Right lobe of liver (tissue), 6 donors: Measurements from ENCODE around the gene UNC79. TPM values are rescaled to one million over a fixed set of nuclear protein-coding genes. Genes with fewer than 3 reads are reported as not detected.

Experiments used
- ATAC-seq, 4 donors: fragments of 200-7000 bp; cut with Tn5 transposase; one replicate each; pipeline ENCODE4 v1.9.1; 2020; ENCODE audit warnings: mild to moderate bottlenecking in 4 of 4, moderate library complexity in 4 of 4
- DNase-seq, 3 donors: peaks; one replicate each; pipeline ENCODE4 v3.0.0-alpha.2; 2020
- H3K27ac ChIP-seq, 3 donors: fragments of 200-600 bp; one replicate each; pipeline ENCODE4 v1.8.0; 2022
- H3K27me3 ChIP-seq, 2 donors: fragments of 200-600 bp; one replicate each; pipeline ENCODE4 v1.8.0; 2022
- H3K36me3 ChIP-seq, 4 donors: fragments of 200-600 bp; sonication (generic) in 1 of 4; one replicate each; pipeline versions ENCODE4 v1.5.1 to v1.8.0; 2017 to 2022; ENCODE audit warnings: control low read depth in 1 of 4
- H3K4me1 ChIP-seq, 4 donors: fragments of 200-600 bp; sonication (generic) in 1 of 4; one replicate each; pipeline versions ENCODE4 v1.5.1 to v1.8.0; 2017 to 2022; ENCODE audit warnings: control low read depth in 1 of 4
- H3K4me3 ChIP-seq, 3 donors: fragments of 200-600 bp; one replicate each; pipeline ENCODE4 v1.8.0; 2022
- H3K9me3 ChIP-seq, 4 donors: fragments of 200-600 bp; sonication (generic) in 1 of 4; one replicate each; pipeline versions ENCODE4 v1.5.1 to v1.8.0; 2017 to 2022; ENCODE audit warnings: control low read depth in 1 of 4
- CTCF ChIP-seq, 4 donors: fragments of 200-600 bp in 3 of 4; fragments of 450-650 bp in 1 of 4; IDR thresholded peaks; one replicate each; pipeline versions ENCODE4 v1.5.1 to v1.8.0; 2016 to 2022; ENCODE audit warnings: antibody characterized with exemption in 4 of 4, mild to moderate bottlenecking in 2 of 4
- POLR2A ChIP-seq: fragments of 450-650 bp; IDR thresholded peaks from one replicate; pipeline ENCODE4 v1.6.1; 2017; ENCODE audit warnings: antibody characterized with exemption, mild to moderate bottlenecking
- WGBS: methylation state at CpG from one replicate; pipeline ENCODE4 v1.1.6; 2018; ENCODE audit warnings: low coverage, low lambda C conversion rate; ENCODE audit not compliant: insufficient coverage; ENCODE audit errors: missing lambda C conversion rate; 5-methylcytosine and 5-hydroxymethylcytosine counted together
- intact Hi-C, 2 donors: fragments of 100-400 bp; cut with DNase I; formaldehyde crosslinking; loops; one replicate each; pipeline versions ENCODE4 v1.11.2 to v1.14.1; 2022
- total RNA-seq, 6 experiments: library from RNA; depleted of rRNA in 2 of 6; stranded (reverse); fragments of >200 nt in 2 of 6; fragmentation: NEBNext Ultra II Directional in 3 of 6; extraction: Animal tissue kit (Norgen Biotek cat#: 25700) in 3 of 6; gene quantifications; one replicate each; pipeline versions ENCODE4 v1.1.0 to v1.2.4, GENCODE V29; 2016 to 2023
- donor health status: DM: no; HTN: yes; CAD: no.
- donor health status: DM: no; HTN: no; CAD: no.
- donor health status: DM: no; HTN: no; CAD: no.
- donor health status: DM: no; HTN: yes; CAD: no.
- donor health status: DM: no; HTN: yes; CAD: no.

UNC79 gene
- total RNA-seq, 6 experiments from 2014 or later, result 0.04 to 0.10 (median 0.07) TPM; not detected in 2

- TF ChIP-seq POLR2A, result no peak
- no peak for TF ChIP-seq CTCF (IDR thresholded peaks at IDR 0.05)
- Histone ChIP-seq H3K4me3 (no peak overlapping the region), H3K9me3 (no peaks in the 10 kb centered on the region), H3K27me3 (no peaks in the 10 kb centered on the region), H3K36me3 (no peaks in the 10 kb centered on the region), H3K4me1 (no peaks in the 10 kb centered on the region), H3K27ac (no peak overlapping the region)
- WGBS, result 91% methylated on average over 1 of the region's 1 CpG
- intact Hi-C loops, result no loop called here
- no peak for ATAC-seq
- DNase-seq, result no peak
These were observed 100.9 kb downstream of the UNC79 start for GRCh38 chr14:93531644-93532043.

DNA sequence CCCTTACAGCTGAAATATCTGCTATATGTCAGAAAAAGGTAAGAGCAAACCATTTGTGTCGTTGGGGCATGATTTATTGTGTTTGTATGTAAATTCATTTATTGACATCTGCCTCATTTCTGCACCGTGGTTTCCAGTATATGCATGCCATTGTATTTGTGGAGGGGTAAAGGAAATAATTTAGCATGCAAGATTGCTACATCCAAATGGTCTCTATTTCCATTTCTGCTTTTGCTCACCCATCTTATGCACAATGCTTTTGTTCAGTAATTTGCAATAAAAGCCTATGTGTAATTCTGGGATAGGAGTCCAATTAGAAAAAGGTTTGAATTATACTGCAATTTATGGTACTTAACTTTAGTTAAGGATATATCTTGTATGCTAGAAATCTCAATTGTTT, 101.8 kb downstream of the UNC79 start:
- WGBS, result 29% methylated on average over 2 of the region's 2 CpGs
- intact Hi-C loops, result no loop called here
- no peak overlapping the region for H3K4me3 ChIP-seq
- no peak overlapping the region for H3K27ac ChIP-seq
- no peaks in the 10 kb centered on the region for H3K27me3 ChIP-seq
- TF ChIP-seq CTCF (IDR thresholded peaks at IDR 0.05), result no peak
- no peak for TF ChIP-seq POLR2A
- H3K9me3 ChIP-seq, result no peaks in the 10 kb centered on the region
- H3K4me1 ChIP-seq, result no peaks in the 10 kb centered on the region
- ATAC-seq (no peak), DNase-seq (no peak)
- no peaks in the 10 kb centered on the region for H3K36me3 ChIP-seq

DNA sequence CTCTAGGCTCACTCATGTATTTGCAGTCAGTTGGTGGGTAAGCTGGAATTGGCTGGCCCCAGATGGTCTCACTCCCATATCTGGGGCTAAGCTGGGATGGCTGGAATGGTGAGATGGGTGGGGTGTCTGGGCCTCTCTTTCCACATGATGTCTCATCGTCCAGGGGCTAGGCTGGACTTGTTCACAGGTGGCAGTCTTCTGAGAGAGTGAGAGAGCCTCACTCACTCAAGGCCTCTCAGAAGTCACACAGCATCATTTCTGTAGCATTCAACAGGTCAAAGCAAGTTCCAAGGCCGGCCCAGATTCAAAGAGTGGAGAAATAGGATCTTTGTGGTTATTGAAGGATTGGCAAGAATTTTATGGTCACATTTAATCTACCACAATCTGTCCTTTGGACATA, 102.7 kb downstream of the UNC79 start:
- no peak overlapping the region for H3K27ac ChIP-seq
- no peaks in the 10 kb centered on the region for H3K4me1 ChIP-seq
- H3K9me3 ChIP-seq, result no peaks in the 10 kb centered on the region
- no peaks in the 10 kb centered on the region for H3K36me3 ChIP-seq
- no peak for ATAC-seq
- DNase-seq, result no peak
- 62% methylated on average over 2 of the region's 2 CpGs for WGBS
- no peaks in the 10 kb centered on the region for H3K27me3 ChIP-seq
- no peak overlapping the region for H3K4me3 ChIP-seq
- intact Hi-C loops, result no loop called here
- TF ChIP-seq POLR2A (no peak), CTCF (IDR thresholded peaks at IDR 0.05) (no peak)

DNA sequence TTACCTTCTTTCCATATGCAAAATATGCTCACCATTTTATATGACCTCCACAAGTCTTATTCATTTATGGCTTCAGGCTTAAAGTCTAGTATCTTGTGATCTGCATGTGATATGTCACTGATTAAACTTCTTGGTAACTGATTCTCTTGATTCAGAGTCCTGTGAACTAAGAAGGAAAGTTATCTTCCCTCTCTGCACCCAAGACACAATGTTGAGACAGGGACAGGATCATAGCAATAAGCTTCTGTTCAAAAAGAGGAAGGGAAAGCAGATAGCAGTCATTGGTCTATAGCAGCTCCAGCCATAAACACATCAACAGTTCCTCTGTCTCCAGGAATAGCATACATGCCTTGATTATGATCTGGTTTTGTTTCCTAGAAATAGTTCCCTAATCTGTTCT, 103.1 kb downstream of the UNC79 start:
- H3K4me3 ChIP-seq, result no peak overlapping the region
- H3K27me3 ChIP-seq, result no peaks in the 10 kb centered on the region
- no peak for TF ChIP-seq CTCF (IDR thresholded peaks at IDR 0.05)
- no peak for TF ChIP-seq POLR2A
- no peaks in the 10 kb centered on the region for H3K36me3 ChIP-seq
- intact Hi-C loops, result no loop called here
- no peaks in the 10 kb centered on the region for H3K4me1 ChIP-seq
- H3K27ac ChIP-seq, result no peak overlapping the region
- ATAC-seq (peak; percentile 42 to 79 (median 70)), DNase-seq (no peak)
- no peaks in the 10 kb centered on the region for H3K9me3 ChIP-seq

GRCh38 chr14:93535537-93535936, 104.8 kb downstream of the UNC79 start:
- no peak for ATAC-seq
- H3K4me1 ChIP-seq, result no peaks in the 10 kb centered on the region
- 38% methylated on average over 1 of the region's 3 CpGs for WGBS

More at GRCh38 chr14:93535537-93535936, 104.8 kb downstream of the UNC79 start:
- Histone ChIP-seq H3K27ac (no peak overlapping the region), H3K4me3 (no peak overlapping the region), H3K9me3 (no peaks in the 10 kb centered on the region), H3K27me3 (no peaks in the 10 kb centered on the region), H3K36me3 (no peaks in the 10 kb centered on the region)
- intact Hi-C loops, result no loop called here
- TF ChIP-seq CTCF (IDR thresholded peaks at IDR 0.05) (no peak), POLR2A (no peak)
- no peak for DNase-seq
